Hepatic stellate cell (primary cell): ENCODE measurements around the gene TAOK2.
"Not testable (repeated sequence)": the region's sequence is repeated elsewhere in the genome, so short reads cannot be mapped to it uniquely, and the experiment has no call there.

ENCODE experiments used
- DNase-seq: peaks from one replicate; pipeline ENCODE4 v3.0.0; 2011; ENCODE audit warnings: low spot score

The TAOK2 gene

GRCh38 chr16:30004424-30004776 lies 30.7 kb downstream of the TAOK2 start:
- no peak for DNase-seq

- no peak for DNase-seq
Measured at GRCh38 chr16:30004811-30005242, 31.2 kb downstream of the TAOK2 start.

GRCh38 chr16:30005341-30006094 lies 31.9 kb downstream of the TAOK2 start:
- peak; percentile 87 for DNase-seq

GRCh38 chr16:30006095-30006473 lies 32.4 kb downstream of the TAOK2 start:
- DNase-seq: no peak

- no peak for DNase-seq
Measured at GRCh38 chr16:30006659-30007377, 33.1 kb downstream of the TAOK2 start.

- no peak for DNase-seq
Measured at GRCh38 chr16:30007378-30007895, 33.8 kb downstream of the TAOK2 start.

GRCh38 chr16:30009085-30009862 lies 35.6 kb downstream of the TAOK2 start:
- DNase-seq: no peak

- no peak for DNase-seq
Measured at GRCh38 chr16:30009990-30010843, 36.5 kb downstream of the TAOK2 start.

- DNase-seq: no peak
Measured at GRCh38 chr16:30010844-30011713, 37.4 kb downstream of the TAOK2 start, which contains the start of gene DOC2A. Gene DOC2A, minus strand, starts transcription at chr16:30011027. Its CDS starts 805 bp downstream, at chr16:30010222.

GRCh38 chr16:30011714-30012504 lies 38.2 kb downstream of the TAOK2 start:
- no peak for DNase-seq

GRCh38 chr16:30012598-30012997 lies 38.9 kb downstream of the TAOK2 start:
- DNase-seq: not testable (repeated sequence)

GRCh38 chr16:30015450-30015849 lies 41.8 kb downstream of the TAOK2 start:
- DNase-seq: not testable (repeated sequence)

- no peak for DNase-seq
Measured at GRCh38 chr16:30016555-30017276, 43.0 kb downstream of the TAOK2 start.

- no peak for DNase-seq
Measured at GRCh38 chr16:30017277-30017656, 43.6 kb downstream of the TAOK2 start.

GRCh38 chr16:30017937-30018336 lies 44.3 kb downstream of the TAOK2 start:
- DNase-seq: not testable (repeated sequence)

- DNase-seq: no peak
Measured at GRCh38 chr16:30018731-30019158, 45.1 kb downstream of the TAOK2 start.

- no peak for DNase-seq
Measured at GRCh38 chr16:30022887-30023286, 49.2 kb downstream of the TAOK2 start, which contains the start of gene C16orf92. Gene C16orf92, plus strand, starts transcription at chr16:30023198. Its CDS starts 143 bp downstream, at chr16:30023341.

GRCh38 chr16:30023586-30023985 lies 49.9 kb downstream of the TAOK2 start:
- DNase-seq: no peak

- DNase-seq: no peak
Measured at GRCh38 chr16:30024451-30024850, 50.8 kb downstream of the TAOK2 start.
